Esophagus squamous epithelium (tissue), 5 donors: ENCODE data around the gene RNASE8. TPM values are rescaled to one million over a fixed set of nuclear protein-coding genes. Genes with fewer than 3 reads are reported as not detected.

Experiments used
- DNase-seq: peaks from one replicate; lab custom pipeline; 2025; lab: John Stamatoyannopoulos, UW
- H3K27ac ChIP-seq, 4 donors: fragments of 200-600 bp; sonication (generic); one replicate each; pipeline ENCODE4 v1.5.1; 2016 to 2019; ENCODE audit warnings: mild to moderate bottlenecking in 1 of 4
- H3K27me3 ChIP-seq, 4 donors: fragments of 200-600 bp; sonication (generic); 1 replicate in 3 of 4; 2 replicates in 1 of 4; pipeline versions ENCODE4 v1.5.1 to v1.6.0; 2017 to 2021; ENCODE audit warnings: antibody characterized with exemption in 1 of 4
- H3K36me3 ChIP-seq, 3 donors: fragments of 200-600 bp; sonication (generic); one replicate each; pipeline ENCODE4 v1.5.1; 2016 to 2019
- H3K4me1 ChIP-seq, 3 donors: fragments of 200-600 bp; sonication (generic); one replicate each; pipeline ENCODE4 v1.5.1; 2017 to 2019
- H3K4me3 ChIP-seq, 4 donors: fragments of 200-600 bp; sonication (generic); 1 replicate in 3 of 4; 2 replicates in 1 of 4; pipeline ENCODE4 v1.5.1; 2016 to 2019; ENCODE audit warnings: mild to moderate bottlenecking in 2 of 4, moderate library complexity in 1 of 4
- H3K9me3 ChIP-seq, 3 donors: fragments of 200-600 bp; sonication (generic); one replicate each; pipeline ENCODE4 v1.5.1; 2016 to 2019
- CTCF ChIP-seq, 6 experiments: fragments of 450-650 bp in 4 of 6; fragments of 200-600 bp in 2 of 6; sonication (generic) in 2 of 6; IDR thresholded peaks; one replicate each; pipeline ENCODE4 v1.5.1; 2016 to 2019; ENCODE audit warnings: antibody characterized with exemption in 6 of 6, mild to moderate bottlenecking in 4 of 6, moderate library complexity in 4 of 6
- POLR2A ChIP-seq, 4 donors: fragments of 450-650 bp; IDR thresholded peaks; one replicate each; pipeline ENCODE4 v1.6.1; 2017; ENCODE audit warnings: antibody characterized with exemption in 4 of 4, mild to moderate bottlenecking in 4 of 4, moderate library complexity in 3 of 4
- WGBS, 2 donors: methylation state at CpG; one replicate each; pipeline ENCODE4 v1.1.5; 2018; 5-methylcytosine and 5-hydroxymethylcytosine counted together
- intact Hi-C: fragments of 100-400 bp; cut with DNase I; formaldehyde crosslinking; loops from one replicate; pipeline ENCODE4 v1.15.0; 2022
- total RNA-seq, 4 donors: library from RNA; depleted of rRNA; stranded (reverse); fragments of >200 nt; gene quantifications; one replicate each; pipeline ENCODE4 v1.1.0, GENCODE V29; 2016
- donor health status: DM: yes; HTN: yes; CAD: no.

Gene RNASE8
- total RNA-seq, 4 donors from 2014 or later: not detected

GRCh38 chr14:21016413-21017190 is 41.0 kb upstream of the RNASE8 start:
- no peak for DNase-seq
- H3K36me3 ChIP-seq: peaks cover 16 to 52% (median 23%) of the 10 kb centered on the region in 3 donors
- WGBS, 2 donors: 68 to 69% methylated on average over 8 to 9 of the region's 9 CpGs
- TF ChIP-seq POLR2A (IDR thresholded peaks at IDR 0.05) (no peak), CTCF (IDR thresholded peaks at IDR 0.05) (no peak)
- H3K27me3 ChIP-seq: no peaks in the 10 kb centered on the region
- intact Hi-C loops: loop anchor here (10.0 kb wide), 1 partner anchor 78 kb away; the partner anchor contains the start of gene ZNF219
- no peak overlapping the region for H3K27ac ChIP-seq
- H3K4me3 ChIP-seq: no peak overlapping the region
- no peaks in the 10 kb centered on the region for H3K9me3 ChIP-seq
- H3K4me1 ChIP-seq: peaks cover 0 to 41% (median 0%) of the 10 kb centered on the region in 3 donors

- Histone ChIP-seq H3K36me3 (peaks cover 16 to 60% (median 23%) of the 10 kb centered on the region in 3 donors), H3K4me1 (peaks cover 0 to 45% (median 2%) of the 10 kb centered on the region in 3 donors), H3K27ac (no peak overlapping the region), H3K27me3 (no peaks in the 10 kb centered on the region), H3K4me3 (no peak overlapping the region), H3K9me3 (no peaks in the 10 kb centered on the region)
- DNase-seq: no peak
- TF ChIP-seq POLR2A (IDR thresholded peaks at IDR 0.05) (no peak), CTCF (IDR thresholded peaks at IDR 0.05) (no peak)
- WGBS, 2 donors: 64 to 70% methylated on average over 18 to 24 of the region's 28 CpGs
- intact Hi-C loops: loop anchor here (10.0 kb wide), 1 partner anchor 77 kb away; the partner anchor contains the start of gene ZNF219
Measured at GRCh38 chr14:21017528-21018245, 39.9 kb upstream of the RNASE8 start.

GRCh38 chr14:21018286-21018685 is 39.3 kb upstream of the RNASE8 start:
- no peak for DNase-seq
- Histone ChIP-seq H3K4me3 (no peak overlapping the region), H3K36me3 (peaks cover 16 to 60% (median 23%) of the 10 kb centered on the region in 3 donors), H3K4me1 (peaks cover 4 to 51% (median 8%) of the 10 kb centered on the region in 3 donors), H3K27me3 (no peaks in the 10 kb centered on the region), H3K27ac (no peak overlapping the region), H3K9me3 (no peaks in the 10 kb centered on the region)
- intact Hi-C loops: loop anchor here (10.0 kb wide), 1 partner anchor 77 kb away; the partner anchor contains the start of gene ZNF219
- TF ChIP-seq CTCF (IDR thresholded peaks at IDR 0.05): no peak
- no peak for TF ChIP-seq POLR2A (IDR thresholded peaks at IDR 0.05)
- 62 to 78% methylated on average over 6 to 7 of the region's 7 CpGs for WGBS, 2 donors

- Histone ChIP-seq H3K27me3 (no peaks in the 10 kb centered on the region), H3K4me3 (no peak overlapping the region), H3K9me3 (no peaks in the 10 kb centered on the region), H3K27ac (no peak overlapping the region), H3K36me3 (peaks cover 16 to 60% (median 23%) of the 10 kb centered on the region in 3 donors), H3K4me1 (peaks cover 9 to 56% (median 13%) of the 10 kb centered on the region in 3 donors)
- TF ChIP-seq POLR2A (IDR thresholded peaks at IDR 0.05) (no peak), CTCF (IDR thresholded peaks at IDR 0.05) (no peak)
- intact Hi-C loops: loop anchor here (10.0 kb wide), 1 partner anchor 76 kb away; the partner anchor contains the start of gene ZNF219
- 92 to 100% methylated on average over 3 of the region's 3 CpGs for WGBS, 2 donors
- no peak for DNase-seq
Measured at GRCh38 chr14:21018781-21019180, 38.8 kb upstream of the RNASE8 start.
